BJ (cell line): Measurements from ENCODE around the gene AEBP1. TPM values are rescaled to one million over a fixed set of nuclear protein-coding genes. Genes with fewer than 3 reads are reported as not detected.

Experiments
- CTCF ChIA-PET: fragments of 350-600 bp; formaldehyde crosslinking; extraction: SDS; loops from one replicate; lab custom pipeline; 2021; ENCODE audit warnings: antibody characterized with exemption, inconsistent platforms; lab: Yijun Ruan, JAX
- POLR2A ChIA-PET: fragments of 300-600 bp; sonication (Branson Sonifier 250); formaldehyde crosslinking; extraction: SDS; loops from one replicate; lab custom pipeline; 2021; ENCODE audit warnings: antibody characterized with exemption; lab: Charles Lee
- DNase-seq: peaks from one replicate; pipeline ENCODE4 v3.0.0-alpha.2; 2011; ENCODE audit warnings: low read depth
- H3K27me3 ChIP-seq: 2 replicates; pipeline ENCODE4 v1.6.0; 2011; ENCODE audit warnings: low read length; ENCODE audit not compliant: control insufficient read depth, insufficient read depth
- H3K36me3 ChIP-seq: 2 replicates; pipeline ENCODE4 v1.5.1; 2011; ENCODE audit warnings: low read length; ENCODE audit not compliant: control insufficient read depth, insufficient read depth
- H3K4me3 ChIP-seq: 2 replicates; pipeline ENCODE4 v1.5.1; 2011; ENCODE audit warnings: low read depth, mild to moderate bottlenecking, control low read depth, low read length
- polyA plus RNA-seq: library from polyadenylated mRNA; depleted of rRNA; stranded (reverse); fragments of >200 nt; gene quantifications from 2 replicates; pipeline ENCODE4 v1.2.3, GENCODE V29; 2011
- TF ChIP-seq, protein P1 (sequence below): IDR thresholded peaks from 2 replicates; pipeline ENCODE4 v1.5.1; 2011; ENCODE audit warnings: low read depth, mild to moderate bottlenecking, control low read depth, inconsistent platforms, low read length, moderate library complexity; ENCODE audit not compliant: insufficient read depth

The AEBP1 gene
- polyA plus RNA-seq, 1 experiment = 117 TPM

DNA sequence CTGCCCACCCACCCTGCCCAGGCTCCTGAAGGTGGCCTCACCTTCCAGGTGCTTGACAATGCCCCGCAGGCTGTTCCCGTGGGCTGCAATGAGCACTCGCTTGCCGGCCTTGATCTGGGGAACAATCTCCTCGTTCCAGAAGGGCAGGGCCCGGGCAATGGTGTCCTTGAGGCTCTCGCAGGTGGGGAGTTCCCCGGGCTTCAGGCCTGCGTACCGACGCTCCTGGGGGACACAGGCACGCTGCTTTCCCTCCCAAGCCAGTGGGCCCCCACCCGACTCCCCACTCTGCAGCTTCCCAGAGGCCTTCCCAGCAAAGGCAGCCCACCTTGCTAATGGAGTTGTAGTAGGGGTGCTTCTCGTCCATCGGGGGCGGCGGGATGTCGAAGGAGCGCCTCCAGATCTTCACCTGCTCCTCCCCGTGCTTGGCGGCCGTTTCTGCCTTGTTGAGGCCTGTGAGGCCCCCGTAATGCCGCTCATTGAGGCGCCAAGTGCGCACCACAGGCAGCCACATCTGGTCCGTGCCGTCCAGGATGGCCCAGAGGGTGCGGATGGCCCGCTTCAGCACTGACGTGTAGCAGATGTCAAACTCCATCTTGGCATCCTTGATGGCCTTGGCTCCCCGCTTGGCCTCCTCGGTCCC, 39.2 kb upstream of the AEBP1 start:
- TF ChIP-seq, protein P1, sequence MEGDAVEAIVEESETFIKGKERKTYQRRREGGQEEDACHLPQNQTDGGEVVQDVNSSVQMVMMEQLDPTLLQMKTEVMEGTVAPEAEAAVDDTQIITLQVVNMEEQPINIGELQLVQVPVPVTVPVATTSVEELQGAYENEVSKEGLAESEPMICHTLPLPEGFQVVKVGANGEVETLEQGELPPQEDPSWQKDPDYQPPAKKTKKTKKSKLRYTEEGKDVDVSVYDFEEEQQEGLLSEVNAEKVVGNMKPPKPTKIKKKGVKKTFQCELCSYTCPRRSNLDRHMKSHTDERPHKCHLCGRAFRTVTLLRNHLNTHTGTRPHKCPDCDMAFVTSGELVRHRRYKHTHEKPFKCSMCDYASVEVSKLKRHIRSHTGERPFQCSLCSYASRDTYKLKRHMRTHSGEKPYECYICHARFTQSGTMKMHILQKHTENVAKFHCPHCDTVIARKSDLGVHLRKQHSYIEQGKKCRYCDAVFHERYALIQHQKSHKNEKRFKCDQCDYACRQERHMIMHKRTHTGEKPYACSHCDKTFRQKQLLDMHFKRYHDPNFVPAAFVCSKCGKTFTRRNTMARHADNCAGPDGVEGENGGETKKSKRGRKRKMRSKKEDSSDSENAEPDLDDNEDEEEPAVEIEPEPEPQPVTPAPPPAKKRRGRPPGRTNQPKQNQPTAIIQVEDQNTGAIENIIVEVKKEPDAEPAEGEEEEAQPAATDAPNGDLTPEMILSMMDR = no peak
- Histone ChIP-seq H3K27me3 (no peaks in the 10 kb centered on the region), H3K36me3 (peaks cover 15% of the 10 kb centered on the region), H3K4me3 (no peak overlapping the region)
- no peak for DNase-seq
- ChIA-PET CTCF (interaction anchor here (0.8 to 1.8 kb wide), 2 partner anchors 8 to 132 kb away, joined by 3 to 5 read pairs; no protein-coding TSS in a partner anchor), POLR2A (no interaction called here)

DNA sequence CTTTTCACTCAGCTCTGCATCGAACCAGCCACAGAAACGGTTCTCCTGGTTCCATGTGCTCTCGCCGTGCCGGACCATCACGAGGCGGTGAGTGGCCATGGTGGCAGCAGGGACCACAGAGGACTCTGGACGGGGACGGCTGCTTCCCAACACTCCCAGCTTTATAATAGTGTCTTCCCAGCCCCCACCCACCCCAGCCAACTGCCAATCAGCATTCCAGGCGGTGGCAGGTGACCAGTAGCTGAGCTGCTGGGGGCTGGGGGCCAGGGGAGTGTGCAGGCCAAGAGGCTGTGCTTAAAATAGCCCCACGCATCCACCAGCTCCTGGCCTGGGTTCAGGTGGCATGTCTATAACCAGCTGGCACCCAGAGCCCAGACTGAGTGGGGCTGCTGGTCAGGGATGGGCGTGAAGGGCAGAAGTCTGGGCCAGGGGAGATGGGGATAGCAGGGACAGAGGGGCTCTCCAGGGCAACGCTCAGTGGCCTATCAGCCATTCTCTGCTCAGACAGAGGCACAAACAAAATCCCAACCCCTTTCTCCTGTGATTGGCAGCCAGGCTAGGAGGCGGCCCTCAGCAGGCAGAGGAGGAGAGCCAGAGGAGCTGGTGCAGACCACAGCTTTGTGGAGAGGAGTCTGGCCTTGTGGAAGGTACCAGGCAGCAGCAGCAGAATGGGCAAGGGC, 38.6 kb upstream of the AEBP1 start, which contains the start of gene PGAM2:
Gene PGAM2 (minus strand): TSS at position 137 of the 680 bp plus-strand sequence. CDS start 38 bp downstream, at position 99.
- TF ChIP-seq, protein P1 = no peak
- ChIA-PET CTCF (interaction anchor here (1.8 to 4.2 kb wide), 2 partner anchors 8 to 131 kb away, joined by 5 to 25 read pairs; no protein-coding TSS in a partner anchor), POLR2A (no interaction called here)
- Histone ChIP-seq H3K36me3 (peaks cover 8% of the 10 kb centered on the region), H3K4me3 (no peak within 1 kb of the TSS), H3K27me3 (no peaks in the 10 kb centered on the region)
- DNase-seq = no peak

DNA sequence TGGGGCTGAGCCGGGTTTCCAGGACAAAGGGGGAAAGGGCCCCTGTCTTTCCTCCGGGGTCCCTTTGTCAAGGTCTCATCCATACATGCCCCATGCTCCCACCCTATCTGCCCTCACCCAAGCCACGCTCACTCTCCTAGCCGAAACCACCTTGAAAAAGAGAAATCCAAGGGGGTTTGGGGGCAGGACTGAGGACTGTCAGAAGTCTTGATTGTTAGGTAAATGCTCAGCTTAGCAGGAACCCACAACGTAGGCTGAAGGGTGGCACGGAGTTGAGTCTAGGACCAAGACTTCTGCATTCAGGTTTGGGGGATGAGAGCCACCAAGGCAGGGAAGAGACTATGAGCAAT, 38.1 kb upstream of the AEBP1 start:
- no peak for DNase-seq
- CTCF ChIA-PET = interaction anchor here (1.8 to 4.2 kb wide), 2 partner anchors 9 to 130 kb away, joined by 5 to 25 read pairs; no protein-coding TSS in a partner anchor
- Histone ChIP-seq H3K4me3 (no peak overlapping the region), H3K27me3 (no peaks in the 10 kb centered on the region), H3K36me3 (peaks cover 4% of the 10 kb centered on the region)
- POLR2A ChIA-PET = no interaction called here
- TF ChIP-seq, protein P1 = no peak

DNA sequence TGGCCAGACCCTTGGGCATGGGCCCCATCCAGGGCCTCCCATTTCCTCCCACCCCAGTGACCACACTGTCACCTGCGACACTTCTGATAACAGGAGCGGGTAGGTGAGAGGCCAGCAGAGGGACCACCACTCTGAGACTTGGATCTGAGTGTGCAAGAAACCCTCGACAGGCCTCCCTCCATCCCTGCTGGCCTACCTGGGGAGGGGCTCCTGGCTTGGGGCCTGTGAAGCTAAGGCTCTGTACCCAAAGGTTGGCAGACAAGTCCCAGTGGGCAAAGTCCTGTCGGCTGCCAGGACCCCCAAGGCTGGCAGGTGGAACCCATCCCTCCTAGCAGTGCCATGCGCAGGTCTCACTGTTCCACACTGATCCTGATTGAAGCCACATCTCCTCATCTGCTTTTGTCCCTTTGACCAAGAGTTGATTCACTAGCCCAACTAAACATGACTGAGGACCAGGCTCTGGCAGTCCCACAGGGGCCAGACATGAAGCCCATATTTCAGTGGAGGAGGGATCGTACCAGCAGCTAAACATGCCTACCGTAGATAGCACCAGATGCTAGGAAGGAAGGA, 37.6 kb upstream of the AEBP1 start:
- POLR2A ChIA-PET = no interaction called here
- TF ChIP-seq, protein P1 = no peak
- no peak overlapping the region for H3K4me3 ChIP-seq
- DNase-seq = no peak
- H3K27me3 ChIP-seq = no peaks in the 10 kb centered on the region
- CTCF ChIA-PET = interaction anchor here (0.9 to 4.2 kb wide), 4 partner anchors 9 to 130 kb away, joined by 3 to 25 read pairs (median 4); no protein-coding TSS in a partner anchor
- peaks cover 3% of the 10 kb centered on the region for H3K36me3 ChIP-seq
